Activated CD8-positive, alpha-beta T cell treated with anti-CD3 and anti-CD28 coated beads for 36 hours (primary cell): ENCODE data around the gene MCOLN3. TPM values are rescaled to one million over a fixed set of nuclear protein-coding genes. Genes with fewer than 3 reads are reported as not detected.

Experiments used
- ATAC-seq: fragments of 200-7000 bp; cut with Tn5 transposase; one replicate; pipeline ENCODE4 v1.10.0; 2021; ENCODE audit warnings: mild to moderate bottlenecking, moderate library complexity
- CTCF ChIA-PET: fragments of 350-600 bp; sonication (Branson Sonifier 250); formaldehyde crosslinking; loops from one replicate; lab custom pipeline; 2021; ENCODE audit warnings: antibody characterized with exemption; lab: Charles Lee
- POLR2A ChIA-PET: fragments of 350-600 bp; sonication (Branson Sonifier 250); formaldehyde crosslinking; loops from one replicate; lab custom pipeline; 2021; ENCODE audit warnings: antibody characterized with exemption; lab: Charles Lee
- DNase-seq: peaks from one replicate; pipeline ENCODE4 v3.0.0-alpha.2; 2020
- H3K27ac Mint-ChIP-seq: one replicate; pipeline ENCODE4 v1.8.0; 2021; ENCODE audit warnings: mild to moderate bottlenecking, mixed read lengths
- H3K27me3 Mint-ChIP-seq: one replicate; pipeline ENCODE4 v1.8.0; 2021; ENCODE audit warnings: mixed read lengths
- H3K36me3 Mint-ChIP-seq: one replicate; pipeline ENCODE4 v1.8.0; 2021; ENCODE audit warnings: low read depth, mixed read lengths
- H3K4me1 Mint-ChIP-seq: one replicate; pipeline ENCODE4 v1.8.0; 2021; ENCODE audit warnings: low read depth, mixed read lengths
- H3K4me3 Mint-ChIP-seq: one replicate; pipeline ENCODE4 v1.8.0; 2021; ENCODE audit warnings: mild to moderate bottlenecking, moderate library complexity, mixed read lengths
- H3K9me3 Mint-ChIP-seq: one replicate; pipeline ENCODE4 v1.8.0; 2021; ENCODE audit warnings: mixed read lengths
- CTCF ChIP-seq: fragments of 200-600 bp; IDR thresholded peaks from one replicate; pipeline ENCODE4 v1.8.0; 2022; ENCODE audit warnings: antibody characterized with exemption, mild to moderate bottlenecking
- intact Hi-C: fragments of 100-400 bp; cut with micrococcal nuclease; formaldehyde crosslinking; loops from one replicate; pipeline ENCODE4 v1.10.0; 2022
- total RNA-seq, 2 experiments: library from RNA; stranded (reverse); gene quantifications; one replicate each; pipeline ENCODE4 v1.2.3, GENCODE V29; 2021

The MCOLN3 gene
- total RNA-seq, 2 experiments from 2014 or later = 0.25 to 0.29 TPM

GRCh38 chr1:85058786-85059185 lies 10.5 kb upstream of the MCOLN3 start:
- CTCF ChIA-PET = interaction anchor here (1.3 to 1.7 kb wide), 5 partner anchors 13 to 181 kb away, joined by 3 to 4 read pairs (median 3); no protein-coding TSS in a partner anchor

GRCh38 chr1:85058311-85058710 lies 10.0 kb upstream of the MCOLN3 start:
- POLR2A ChIA-PET = interaction anchor here (1.0 kb wide), 1 partner anchor 62 kb away, joined by 5 read pairs; the partner anchor contains the start of gene MCOLN2
- Mint-ChIP-seq H3K4me1 (peaks cover 12% of the 10 kb centered on the region), H3K27ac (no peak overlapping the region), H3K36me3 (no peaks in the 10 kb centered on the region), H3K4me3 (no peak overlapping the region), H3K9me3 (no peaks in the 10 kb centered on the region), H3K27me3 (peaks cover 5% of the 10 kb centered on the region)
- ATAC-seq (no peak), DNase-seq (no peak)
- no peak for TF ChIP-seq CTCF
- intact Hi-C loops = no loop called here
- CTCF ChIA-PET = interaction anchor here (1.0 to 1.7 kb wide), 6 partner anchors 13 to 201 kb away, joined by 3 to 4 read pairs (median 3); partner anchors contain the start of gene C1orf52

More at GRCh38 chr1:85058786-85059185, 10.5 kb upstream of the MCOLN3 start:
- DNase-seq (no peak), ATAC-seq (no peak)
- H3K36me3 Mint-ChIP-seq = no peaks in the 10 kb centered on the region
- peaks cover 5% of the 10 kb centered on the region for H3K27me3 Mint-ChIP-seq
- POLR2A ChIA-PET = interaction anchor here (1.0 kb wide), 1 partner anchor 62 kb away, joined by 5 read pairs; the partner anchor contains the start of gene MCOLN2
- intact Hi-C loops = no loop called here
- peaks cover 12% of the 10 kb centered on the region for H3K4me1 Mint-ChIP-seq
- no peaks in the 10 kb centered on the region for H3K9me3 Mint-ChIP-seq
- H3K27ac Mint-ChIP-seq = no peak overlapping the region
- no peak overlapping the region for H3K4me3 Mint-ChIP-seq
- no peak for TF ChIP-seq CTCF

- POLR2A ChIA-PET = no interaction called here
- no peaks in the 10 kb centered on the region for H3K36me3 Mint-ChIP-seq
- intact Hi-C loops = no loop called here
Observed at GRCh38 chr1:85054664-85055063, 6.4 kb upstream of the MCOLN3 start.

GRCh38 chr1:85049735-85050166 lies 1.5 kb upstream of the MCOLN3 start:
- TF ChIP-seq CTCF = no peak
- Mint-ChIP-seq H3K27me3 (peaks cover 39% of the 10 kb centered on the region), H3K4me1 (peaks cover 20% of the 10 kb centered on the region), H3K9me3 (no peaks in the 10 kb centered on the region), H3K36me3 (no peaks in the 10 kb centered on the region), H3K4me3 (peak overlapping the region; percentile 21), H3K27ac (no peak overlapping the region)
- POLR2A ChIA-PET = no interaction called here
- ATAC-seq (no peak), DNase-seq (no peak)
- CTCF ChIA-PET = interaction anchor here (3.8 kb wide), 1 partner anchor 105 kb away, joined by 16 read pairs; no protein-coding TSS in a partner anchor
- intact Hi-C loops = no loop called here

More at GRCh38 chr1:85054664-85055063, 6.4 kb upstream of the MCOLN3 start:
- no peak for TF ChIP-seq CTCF
- Mint-ChIP-seq H3K9me3 (no peaks in the 10 kb centered on the region), H3K27me3 (peaks cover 9% of the 10 kb centered on the region), H3K27ac (no peak overlapping the region), H3K4me1 (peaks cover 11% of the 10 kb centered on the region), H3K4me3 (no peak overlapping the region)
- DNase-seq (no peak), ATAC-seq (no peak)
- CTCF ChIA-PET = interaction anchor here (2.1 kb wide), 1 partner anchor 110 kb away, joined by 5 read pairs; no protein-coding TSS in a partner anchor
